ENCODE data around the gene ST6GALNAC2. TPM values are rescaled to one million over a fixed set of nuclear protein-coding genes. Genes with fewer than 3 reads are reported as not detected.

The ST6GALNAC2 gene
- polyA plus RNA-seq, 1 donor (not counting 4 experiments of a cell fraction or from before 2014, with no cell fraction given): 45.8 TPM

DNA sequence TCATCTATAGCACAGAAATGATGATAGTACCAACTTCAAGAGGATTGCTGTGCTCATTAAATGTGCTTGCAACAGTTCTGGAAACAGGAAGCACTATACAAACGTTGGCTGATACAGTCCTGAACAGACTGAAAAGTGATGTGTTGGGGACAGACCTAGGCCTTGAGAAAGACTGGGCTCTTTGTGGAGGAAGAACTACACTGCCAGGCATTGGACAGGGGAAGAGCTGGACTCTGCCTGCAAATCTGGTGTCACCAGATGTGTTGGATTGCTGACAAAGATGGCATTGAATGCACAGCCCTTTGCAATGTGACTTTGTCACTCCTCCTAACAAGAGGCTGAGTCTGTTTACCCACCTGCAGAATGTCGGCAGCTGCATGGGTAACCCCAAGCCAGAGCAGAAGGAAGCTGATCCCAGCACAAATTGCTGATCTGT, 12.4 kb upstream of the ST6GALNAC2 start:
- Histone ChIP-seq H4K20me1 (ENCODE audit: control insufficient read depth, extremely low read depth, insufficient read depth, low read length) (no peaks in the 10 kb centered on the region), H2AFZ (ENCODE audit: control insufficient read depth, low read length) (no peak overlapping the region), H3K4me3 (ENCODE audit: control insufficient read depth in 2 of 3, extremely low read depth in 1 of 3, insufficient read depth in 2 of 3, low read depth in 1 of 3, low read length in 3 of 3) (peak overlapping the region in 1 of 3 experiments; percentile 26), H3K27ac (ENCODE audit: control insufficient read depth, insufficient read depth, low read length) (peak overlapping the region; percentile 88), H3K4me2 (ENCODE audit: control insufficient read depth, extremely low read depth, insufficient read depth, low read depth, low read length) (peak overlapping the region; percentile 73), H3K36me3 (ENCODE audit: control insufficient read depth in 2 of 2, extremely low read depth in 1 of 2, insufficient read depth in 2 of 2, low read length in 2 of 2) (no peaks in the 10 kb centered on the region), H3K27me3 (ENCODE audit: control insufficient read depth, extremely low read depth, insufficient read depth, low read length) (no peaks in the 10 kb centered on the region), H3K4me1 (ENCODE audit: control insufficient read depth, extremely low read depth, insufficient read depth, low read length) (peaks cover 61% of the 10 kb centered on the region), H3K79me2 (ENCODE audit: control insufficient read depth, insufficient read depth, low read length) (no peaks in the 10 kb centered on the region), H3K9me3 (ENCODE audit: control insufficient read depth, low read depth, low read length) (no peaks in the 10 kb centered on the region), H3K9ac (ENCODE audit: control insufficient read depth, extremely low read depth, insufficient read depth, low read length) (peak overlapping the region; percentile 64), H3K9me1 (ENCODE audit: control insufficient read depth, extremely low read depth, insufficient read depth, low read length) (no peaks in the 10 kb centered on the region)
- DNase-seq (ENCODE audit: low read depth, low spot score): no peak
- no peak for FAIRE-seq
- dilution Hi-C loops (cut with MboI; ENCODE audit: extremely low pct_ligation_motif_present, low sequenced_read_pairs): no loop called here
- TF ChIP-seq CTCF (optimal IDR thresholded peaks at IDR 0.05 in 1 of 3, IDR thresholded peaks at IDR 0.05 in 1 of 3, conservative IDR thresholded peaks at IDR 0.05 in 1 of 3; ENCODE audit: extremely low read depth in 1 of 3, insufficient read depth in 2 of 3, low read length in 3 of 3) (no peak), EZH2 (IDR thresholded peaks at IDR 0.05; ENCODE audit: low read length) (no peak)

DNA sequence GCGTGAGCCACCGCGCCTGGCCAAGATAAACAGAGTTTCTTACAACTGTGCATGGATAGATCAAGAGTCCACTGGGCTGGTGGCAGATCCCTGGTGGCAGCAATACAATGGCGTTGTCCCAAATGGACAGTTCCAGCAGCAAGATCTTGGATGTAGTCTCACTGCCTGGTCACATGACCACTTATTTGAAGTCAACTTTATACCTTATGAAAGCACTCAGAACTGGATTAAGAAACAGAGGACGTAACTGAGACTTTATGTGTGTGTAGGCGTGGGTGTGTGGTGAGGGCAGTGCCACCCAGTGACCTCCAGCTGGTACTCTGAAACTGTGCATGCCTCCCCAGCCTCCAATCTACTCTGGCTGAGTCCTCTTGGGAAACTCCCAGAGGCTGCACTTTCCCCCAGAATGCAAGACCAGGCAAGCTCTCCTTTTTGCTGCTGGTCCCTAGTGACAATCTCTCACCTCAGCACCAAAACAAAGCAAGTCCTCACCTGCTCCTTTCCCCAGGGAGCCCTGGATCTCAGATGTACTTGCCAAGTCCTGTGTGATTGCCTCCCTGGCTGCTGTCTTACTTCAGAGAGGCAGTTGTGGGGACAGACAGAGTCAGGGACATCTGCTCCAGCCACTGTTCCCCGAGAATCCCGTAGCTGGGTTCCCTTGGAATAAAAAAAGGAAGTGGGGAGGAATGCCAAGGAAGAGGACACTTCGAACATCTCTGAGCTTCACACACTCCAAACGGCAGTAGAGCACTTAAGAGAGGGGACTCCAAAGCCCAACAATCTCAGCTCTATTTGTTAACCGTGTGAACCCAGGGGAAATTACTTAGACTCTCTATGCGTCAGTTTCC, 11.7 kb upstream of the ST6GALNAC2 start:
- no peak overlapping the region for H2AFZ ChIP-seq (ENCODE audit: control insufficient read depth, low read length)
- no peak for TF ChIP-seq EZH2 (IDR thresholded peaks at IDR 0.05; ENCODE audit: low read length)
- peak in 1 of 3 experiments; percentile 34 for TF ChIP-seq CTCF (optimal IDR thresholded peaks at IDR 0.05 in 1 of 3, IDR thresholded peaks at IDR 0.05 in 1 of 3, conservative IDR thresholded peaks at IDR 0.05 in 1 of 3; ENCODE audit: extremely low read depth in 1 of 3, insufficient read depth in 2 of 3, low read length in 3 of 3)
- H3K4me2 ChIP-seq (ENCODE audit: control insufficient read depth, extremely low read depth, insufficient read depth, low read depth, low read length): peak overlapping the region; percentile 73
- H3K4me1 ChIP-seq (ENCODE audit: control insufficient read depth, extremely low read depth, insufficient read depth, low read length): peaks cover 61% of the 10 kb centered on the region
- H3K4me3 ChIP-seq (ENCODE audit: control insufficient read depth in 2 of 3, extremely low read depth in 1 of 3, insufficient read depth in 2 of 3, low read depth in 1 of 3, low read length in 3 of 3): peak overlapping the region in 1 of 3 experiments; percentile 26
- FAIRE-seq: peak; percentile 83
- dilution Hi-C loops (cut with MboI; ENCODE audit: extremely low pct_ligation_motif_present, low sequenced_read_pairs): no loop called here
- H3K27ac ChIP-seq (ENCODE audit: control insufficient read depth, insufficient read depth, low read length): peak overlapping the region; percentile 88
- peak overlapping the region; percentile 64 for H3K9ac ChIP-seq (ENCODE audit: control insufficient read depth, extremely low read depth, insufficient read depth, low read length)
- no peaks in the 10 kb centered on the region for H3K9me1 ChIP-seq (ENCODE audit: control insufficient read depth, extremely low read depth, insufficient read depth, low read length)
- H3K9me3 ChIP-seq (ENCODE audit: control insufficient read depth, low read depth, low read length): no peaks in the 10 kb centered on the region
- no peaks in the 10 kb centered on the region for H3K27me3 ChIP-seq (ENCODE audit: control insufficient read depth, extremely low read depth, insufficient read depth, low read length)
- H3K79me2 ChIP-seq (ENCODE audit: control insufficient read depth, insufficient read depth, low read length): no peaks in the 10 kb centered on the region
- H3K36me3 ChIP-seq (ENCODE audit: control insufficient read depth in 2 of 2, extremely low read depth in 1 of 2, insufficient read depth in 2 of 2, low read length in 2 of 2): no peaks in the 10 kb centered on the region
- no peaks in the 10 kb centered on the region for H4K20me1 ChIP-seq (ENCODE audit: control insufficient read depth, extremely low read depth, insufficient read depth, low read length)
- DNase-seq (ENCODE audit: low read depth, low spot score): peak; percentile 89
